GM21367 (cell line): Measurements from ENCODE around the gene IRF2.

Source experiments
- ATAC-seq: cut with Tn5 transposase; IDR thresholded peaks from one replicate; pipeline ENCODE4 v1.9.1; 2021; ENCODE audit not compliant: unreplicated experiment

The IRF2 gene

DNA sequence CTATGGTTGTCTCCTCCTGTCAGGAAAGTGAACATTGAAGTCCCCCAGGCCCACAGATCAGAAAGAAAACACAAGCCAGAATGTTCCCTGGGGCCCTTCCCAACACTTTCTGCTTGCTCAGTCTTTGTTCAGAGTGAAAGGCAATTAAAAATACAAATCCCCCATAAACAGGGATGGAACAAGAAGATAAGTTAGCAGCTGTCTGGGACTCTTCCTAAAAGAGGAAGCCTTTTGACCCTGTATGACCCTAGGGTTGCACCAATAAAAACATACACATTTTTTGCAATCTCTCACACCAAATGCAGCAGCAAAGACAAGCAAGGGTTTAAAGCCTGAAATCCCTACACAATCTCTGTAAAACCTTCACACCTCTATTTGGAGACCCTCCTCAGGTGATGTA, 22.6 kb downstream of the IRF2 start:
- ATAC-seq = no peak

DNA sequence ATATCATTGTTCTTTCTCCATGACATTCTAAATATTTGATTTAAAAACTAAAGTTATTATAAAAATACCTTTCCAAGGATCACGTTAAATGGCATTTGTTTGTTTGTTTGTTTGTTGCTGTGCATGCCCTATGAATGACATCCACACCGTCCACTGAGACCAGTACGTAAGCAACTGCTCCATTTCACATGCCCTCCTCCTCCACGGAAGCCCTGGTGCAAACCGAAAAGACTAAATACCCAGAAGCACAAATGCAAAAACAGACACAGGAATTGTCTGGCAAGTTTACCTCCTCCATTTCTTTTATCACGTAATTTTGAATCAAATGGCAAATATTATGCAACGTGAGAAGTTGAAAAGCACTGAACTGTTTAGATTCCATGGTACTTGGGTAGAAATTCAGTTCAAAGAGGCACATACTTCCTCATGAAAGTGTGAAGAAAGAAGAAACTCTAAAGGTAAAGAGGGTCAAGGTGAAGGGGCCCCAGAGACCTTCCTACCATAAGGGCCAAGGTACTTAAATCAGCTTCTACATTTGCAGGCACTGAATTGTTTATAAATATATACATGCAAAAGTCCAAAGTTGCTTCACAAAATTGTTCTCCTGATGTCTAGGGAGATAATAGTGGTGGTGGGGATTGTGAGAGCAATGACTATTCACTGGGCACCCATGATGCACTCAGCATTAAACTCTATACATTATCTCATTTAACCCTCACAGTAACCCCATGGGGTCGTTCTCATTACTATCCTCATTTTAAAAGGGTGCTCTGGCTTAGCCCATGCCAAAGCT, 23.4 kb downstream of the IRF2 start:
- no peak for ATAC-seq

DNA sequence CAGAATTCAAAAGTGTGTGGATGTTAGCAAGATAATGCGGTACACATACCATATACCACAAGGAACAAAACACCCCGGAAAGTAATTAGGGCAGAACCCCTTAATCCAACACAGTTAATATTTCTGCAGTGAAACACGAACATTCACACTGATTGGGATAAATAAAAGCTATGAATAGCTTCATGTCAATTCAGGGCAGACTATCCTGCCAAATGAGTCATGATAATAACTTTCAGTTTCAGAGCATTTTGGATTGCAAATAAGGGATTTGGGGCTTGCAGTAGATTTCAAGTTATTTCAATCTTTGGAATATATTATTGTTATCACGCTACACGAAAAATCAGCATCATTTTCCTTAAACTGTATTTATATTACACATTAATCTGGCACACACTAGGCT, 24.3 kb downstream of the IRF2 start:
- no peak for ATAC-seq

DNA sequence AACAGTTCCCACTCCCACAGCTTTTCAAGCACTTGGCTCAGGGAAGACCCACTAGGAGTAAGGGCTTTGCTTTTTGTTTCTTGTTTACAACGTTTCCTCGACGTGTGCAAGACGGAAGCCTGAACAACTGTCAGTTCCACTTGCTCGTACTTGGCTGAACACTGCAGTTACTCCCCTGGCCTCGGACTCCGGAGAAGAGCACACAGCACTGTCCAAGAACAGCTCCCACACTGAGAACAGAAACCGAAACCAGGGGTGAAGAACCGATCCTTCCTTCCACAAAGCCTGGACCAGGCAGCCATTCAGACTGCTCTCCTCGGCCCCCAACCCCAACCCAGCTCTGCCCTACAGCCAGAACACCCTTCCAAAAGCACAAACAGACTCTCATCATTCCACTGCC, 25.5 kb downstream of the IRF2 start:
- peak; percentile 41 for ATAC-seq

DNA sequence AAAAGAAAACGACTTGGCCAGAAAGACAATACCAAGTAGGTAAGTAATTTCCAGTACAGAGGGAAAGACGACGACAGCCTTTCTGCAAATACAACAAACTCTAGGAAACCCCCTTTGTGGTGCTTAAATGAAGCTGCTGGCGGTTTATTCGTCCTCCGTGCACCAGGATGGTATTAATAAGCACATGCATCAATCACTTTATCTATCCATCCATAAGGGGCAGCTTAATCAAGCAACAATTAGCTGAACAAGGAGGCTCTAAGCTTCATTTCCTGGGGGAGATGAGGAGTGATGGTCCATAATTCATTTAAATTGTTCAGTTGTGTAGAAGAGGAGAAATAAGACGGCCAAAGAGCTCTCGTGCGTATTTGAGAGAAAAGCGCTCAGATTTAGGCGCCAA, 26.2 kb downstream of the IRF2 start:
- ATAC-seq = no peak

DNA sequence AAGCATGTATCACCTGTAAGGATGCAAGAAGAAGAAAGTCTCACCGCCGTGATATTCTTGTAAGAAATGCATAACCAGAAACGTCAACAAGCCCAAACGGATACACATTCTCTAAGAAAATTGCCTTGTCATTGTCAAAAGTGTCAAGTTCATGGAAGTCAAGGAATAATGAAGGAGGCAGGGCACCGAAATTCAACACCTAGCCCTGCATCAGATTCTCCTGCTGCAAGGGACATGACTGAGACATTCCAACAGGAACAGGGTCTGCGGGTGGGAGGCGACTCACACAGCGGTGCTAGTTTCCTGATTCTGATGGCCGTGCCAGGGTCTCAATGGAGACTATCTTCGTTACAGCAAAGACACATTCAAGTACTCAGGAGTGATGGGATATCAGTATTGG, 26.7 kb downstream of the IRF2 start:
- no peak for ATAC-seq

DNA sequence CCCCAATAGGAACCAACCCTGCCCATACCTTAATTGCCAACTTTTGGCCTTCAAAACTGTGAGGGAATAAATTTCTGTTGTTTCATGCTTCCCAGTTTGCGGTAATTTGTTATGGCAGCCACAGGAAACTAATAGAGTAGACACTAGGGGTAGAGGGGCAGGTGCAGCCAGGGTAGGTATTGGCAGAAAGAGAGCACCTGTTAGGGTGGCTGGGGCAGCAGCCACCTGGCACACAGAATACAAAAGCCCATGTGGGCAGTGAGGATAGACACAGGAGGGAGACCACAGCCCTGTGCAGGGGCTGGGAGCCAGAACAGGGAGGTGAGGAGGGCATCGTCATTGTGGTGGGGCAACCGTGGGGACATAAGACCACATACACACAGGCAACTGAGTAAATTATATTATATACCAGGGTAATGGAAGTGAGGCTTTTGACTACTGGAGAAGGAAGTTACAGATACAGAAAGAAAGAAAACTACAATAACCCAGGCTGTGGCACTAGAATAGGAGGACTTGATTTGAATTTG, 28.2 kb downstream of the IRF2 start:
- no peak for ATAC-seq

DNA sequence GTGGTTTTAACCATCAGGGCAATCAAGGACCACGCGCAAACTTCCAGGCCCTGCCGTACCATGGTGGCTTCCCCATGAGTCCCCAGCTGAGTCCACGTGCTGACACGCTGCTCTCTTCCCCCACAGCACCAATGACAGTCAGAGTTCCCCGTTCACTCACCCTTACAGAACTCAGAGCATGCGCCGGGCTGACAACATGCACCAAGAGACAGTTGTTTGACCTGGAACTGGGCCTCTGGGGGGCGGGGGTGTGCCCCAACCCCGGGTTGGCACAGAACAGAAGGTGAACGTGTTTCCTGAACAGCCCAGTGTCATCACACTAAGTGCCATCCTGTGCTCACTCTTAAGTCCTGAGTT, 29.4 kb downstream of the IRF2 start:
- no peak for ATAC-seq

DNA sequence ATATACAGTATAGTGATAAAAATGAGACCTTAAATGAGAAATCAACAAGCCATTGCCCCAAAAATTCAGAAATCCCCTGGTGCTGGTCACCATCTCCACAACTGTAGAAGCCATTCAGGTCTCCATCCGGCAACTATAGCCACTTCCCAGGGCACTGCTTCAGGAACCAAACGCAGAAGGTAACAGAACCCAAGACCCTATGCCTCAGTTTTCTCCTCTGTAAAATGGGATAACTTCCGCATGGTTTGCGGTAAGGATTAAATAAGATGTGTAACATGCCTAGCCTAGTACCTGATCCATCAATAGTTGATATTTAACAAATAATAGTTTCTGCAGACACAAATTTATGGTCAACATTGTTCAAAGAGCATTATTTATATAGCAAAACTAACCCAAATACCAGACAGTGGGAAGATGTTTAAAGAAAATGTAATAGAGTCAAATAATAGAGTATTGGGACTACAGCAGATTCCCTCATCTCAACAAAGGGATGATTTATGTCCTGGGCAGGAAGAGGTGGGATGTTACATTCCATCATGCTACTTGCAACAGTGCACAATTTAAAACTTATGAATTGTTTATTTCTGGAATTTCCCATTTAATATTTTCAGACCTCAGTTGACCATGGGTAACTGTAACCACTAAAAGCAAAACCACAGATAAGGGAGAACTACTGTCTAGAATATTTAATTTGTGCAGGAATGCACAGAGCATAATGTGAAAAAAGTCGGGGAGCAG, 30.0 kb downstream of the IRF2 start:
- no peak for ATAC-seq

DNA sequence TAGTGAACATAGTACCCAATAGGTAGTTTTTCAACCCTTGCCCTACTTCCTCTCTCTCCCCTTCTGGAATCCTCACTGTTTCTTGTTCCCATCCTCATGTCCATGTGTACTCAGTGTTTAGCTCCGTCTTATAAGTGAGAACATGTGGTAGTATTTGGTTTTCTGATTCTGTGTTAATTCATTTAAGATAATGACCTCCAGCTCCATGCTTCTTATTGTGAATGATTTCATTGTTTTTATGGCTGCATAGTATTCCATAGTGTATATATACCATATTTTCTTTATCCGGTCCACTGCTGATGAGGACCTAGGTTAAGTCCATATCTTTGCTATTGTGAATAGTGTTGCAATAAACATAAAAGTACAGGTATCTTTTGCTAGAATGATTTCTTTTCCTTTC, 31.0 kb downstream of the IRF2 start:
- ATAC-seq = no peak

DNA sequence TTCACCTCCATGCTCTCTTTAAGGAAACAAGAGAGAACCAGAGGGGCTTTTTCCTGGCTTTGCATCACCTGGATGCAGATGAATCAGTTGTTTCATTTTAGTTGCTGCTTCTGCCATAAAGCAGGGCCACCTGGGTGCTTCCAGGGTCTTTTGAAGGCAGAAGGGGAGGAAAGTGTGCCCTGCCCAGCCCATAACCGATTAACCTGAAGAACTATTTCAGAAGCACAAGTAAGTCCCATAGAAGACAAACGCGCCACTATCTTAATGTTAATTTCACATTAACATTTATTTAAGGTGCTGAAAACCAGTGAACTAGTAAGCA, 32.1 kb downstream of the IRF2 start:
- no peak for ATAC-seq

DNA sequence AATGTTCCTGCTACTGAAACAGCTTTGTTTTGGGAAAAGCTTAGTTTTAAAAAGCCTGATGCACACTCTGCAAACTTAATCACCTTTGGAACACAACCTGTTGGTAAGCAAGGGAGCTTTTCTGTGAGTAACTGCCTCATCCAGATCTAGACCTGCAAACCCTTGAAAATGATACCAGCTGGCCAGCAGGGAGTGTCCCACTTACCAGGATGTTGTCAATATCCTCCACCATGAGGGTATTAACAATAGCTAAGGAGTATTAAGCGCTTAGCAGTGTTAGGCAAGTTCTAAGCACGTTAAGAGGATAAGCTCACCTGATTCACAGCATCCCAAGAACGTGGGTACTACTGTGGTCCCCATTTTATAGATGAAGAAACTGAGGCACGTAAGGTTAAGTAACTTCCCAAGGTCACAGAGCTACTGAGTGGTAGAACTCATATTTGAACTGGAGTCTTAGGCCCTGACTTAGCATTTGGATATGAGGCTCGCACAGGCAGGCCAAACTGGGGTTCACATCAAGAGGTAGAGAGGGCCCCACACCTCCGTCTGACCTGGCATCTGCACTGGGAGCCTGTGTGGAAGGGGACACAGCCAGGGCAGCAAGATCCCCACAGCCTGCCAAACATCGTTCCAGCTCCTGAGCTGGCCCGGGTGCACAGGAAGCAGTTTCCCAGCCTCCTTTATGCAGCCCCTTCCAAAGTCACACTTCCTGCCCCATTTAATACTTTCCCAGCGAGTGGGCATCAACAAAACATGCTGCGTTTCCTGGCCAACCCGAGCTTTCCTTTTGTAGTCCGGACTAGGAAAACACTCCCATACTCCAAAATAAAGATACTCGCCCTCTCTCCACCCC, 32.7 kb downstream of the IRF2 start:
- no peak for ATAC-seq

DNA sequence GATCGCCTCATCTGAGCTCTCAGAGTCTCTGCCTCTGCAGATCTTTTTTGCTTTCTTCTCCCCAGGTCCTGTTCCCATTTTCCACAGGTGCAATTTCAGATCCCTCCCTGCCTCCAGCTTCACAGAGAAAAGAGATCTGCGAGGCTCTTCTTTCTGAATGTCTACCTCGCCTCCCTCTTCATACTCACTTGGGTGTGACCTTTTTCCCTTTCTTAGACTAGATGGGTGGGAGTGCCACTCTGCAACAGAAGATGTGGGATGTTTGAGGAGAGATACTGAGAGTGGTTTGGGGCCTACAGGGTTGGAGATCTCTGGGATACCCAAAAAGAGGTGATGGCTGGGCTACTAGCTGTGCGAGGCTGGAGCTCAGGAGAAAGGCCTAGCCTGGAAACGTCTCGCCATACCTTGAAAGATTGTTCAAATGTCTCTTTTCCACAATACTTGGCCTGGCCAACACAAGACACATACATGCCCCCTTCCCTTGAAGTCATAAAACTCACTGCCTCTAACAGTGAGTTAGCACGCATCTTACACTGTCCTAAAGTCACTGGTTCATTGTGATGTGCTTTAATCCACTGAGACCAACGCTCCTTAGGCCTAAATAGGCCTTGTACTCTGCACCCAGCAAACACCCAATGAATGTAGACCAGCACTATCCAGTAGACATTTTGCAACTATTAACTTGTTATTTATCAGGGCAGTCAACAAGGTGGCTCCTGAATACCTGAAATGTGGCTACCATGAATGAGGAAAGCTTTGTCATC, 33.6 kb downstream of the IRF2 start:
- ATAC-seq = no peak

DNA sequence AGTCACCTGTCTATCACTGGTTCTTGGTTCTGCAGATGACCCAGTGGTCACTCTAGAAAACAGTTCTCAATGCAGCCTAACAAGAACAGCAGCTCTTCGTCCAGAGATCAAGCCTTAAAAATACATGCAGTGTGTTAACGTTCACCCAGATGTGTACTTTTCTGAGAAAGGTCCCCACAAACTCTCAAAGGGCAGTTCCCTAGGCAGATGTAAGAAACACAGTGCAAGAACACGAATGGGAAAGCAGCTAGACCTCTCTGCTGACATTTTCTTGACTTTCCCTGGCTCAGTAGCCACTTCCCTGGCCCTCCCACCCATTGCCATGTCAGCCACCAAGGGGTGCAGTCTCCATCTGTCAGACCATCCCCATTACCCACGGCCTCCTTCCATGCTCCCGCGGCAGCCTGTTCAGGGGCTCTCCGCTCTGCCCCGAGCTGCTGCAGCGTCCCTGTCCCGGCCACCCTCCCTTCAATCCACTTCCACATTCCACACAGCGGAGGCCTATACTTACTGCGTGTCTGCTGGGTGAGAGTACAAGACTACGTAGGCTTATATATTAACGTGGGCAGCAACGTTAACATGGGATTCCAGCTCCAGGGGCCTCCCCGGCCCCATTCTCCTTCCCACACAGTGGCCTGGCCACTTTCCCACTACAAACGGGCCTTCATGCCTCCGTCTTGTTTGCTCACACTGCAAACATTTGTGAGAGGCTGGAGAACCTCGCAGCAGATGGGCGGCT, 34.3 kb downstream of the IRF2 start:
- ATAC-seq = no peak

DNA sequence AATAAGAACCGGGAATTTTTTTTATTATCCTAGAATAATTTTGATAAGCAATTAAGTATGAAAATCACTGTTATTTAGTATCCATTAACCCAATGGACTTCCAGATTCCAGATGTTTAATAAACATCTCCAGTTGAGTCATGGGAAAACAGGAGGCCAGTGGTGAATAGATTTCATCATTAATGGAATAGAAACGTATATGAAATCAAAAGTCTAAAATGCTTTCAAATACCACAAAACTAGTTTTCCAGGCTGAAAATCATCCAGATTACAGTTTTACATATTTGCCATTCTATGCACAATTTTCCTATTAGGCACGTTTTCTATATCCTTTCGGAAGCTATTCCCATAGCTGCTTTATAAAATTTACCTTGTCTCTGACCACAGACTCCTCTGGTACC, 35.0 kb downstream of the IRF2 start:
- ATAC-seq = no peak

DNA sequence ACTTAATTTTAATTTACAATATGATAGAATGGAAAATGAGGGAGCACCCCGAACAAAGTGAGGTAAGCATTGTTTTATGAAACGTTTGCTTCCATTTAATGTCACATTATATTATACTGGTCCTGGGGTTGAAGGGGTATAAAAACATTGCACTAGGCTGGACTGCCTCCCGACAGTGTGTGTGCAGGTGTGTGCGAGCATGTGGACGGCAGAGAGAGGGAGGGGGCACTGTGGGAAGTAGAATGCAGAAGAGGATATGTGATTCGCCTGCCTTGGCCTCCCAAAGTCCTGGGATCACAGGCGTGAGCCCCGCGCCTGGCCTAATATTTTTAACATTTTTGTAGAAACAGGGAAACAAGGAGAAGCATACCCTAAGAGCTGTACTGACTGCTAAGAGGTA, 36.0 kb downstream of the IRF2 start:
- no peak for ATAC-seq

DNA sequence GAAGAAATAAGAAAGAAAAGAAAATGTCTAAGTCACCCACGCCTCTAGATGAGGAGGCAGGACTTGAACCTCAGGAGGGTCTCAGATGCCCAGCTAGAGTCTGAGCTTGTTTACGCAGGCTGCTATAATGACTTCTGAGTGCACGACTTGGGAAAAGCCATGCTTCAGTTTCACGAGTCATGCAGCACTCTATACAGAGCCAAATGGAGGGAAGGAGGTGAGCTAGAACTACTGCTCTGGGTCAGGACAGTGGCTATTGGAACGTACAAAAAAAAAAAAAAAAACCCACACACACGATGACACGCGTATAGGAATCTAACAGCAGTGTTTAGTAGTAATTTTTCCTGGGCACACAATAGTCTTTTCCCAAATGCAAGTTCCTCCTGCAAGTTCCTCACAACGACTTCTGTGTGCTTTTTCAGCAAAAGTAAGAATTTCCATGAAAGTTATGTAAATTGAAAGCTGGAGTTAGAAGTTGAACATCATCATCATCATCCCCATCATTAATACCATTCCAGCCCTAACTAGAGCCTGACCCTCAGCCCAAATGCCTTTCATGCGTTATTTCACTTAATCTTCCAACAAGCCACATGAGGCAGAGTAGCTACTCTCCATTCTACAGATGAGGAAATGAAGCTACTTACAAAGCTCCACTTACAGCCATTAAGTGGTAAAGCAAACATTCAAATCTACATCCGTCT, 36.6 kb downstream of the IRF2 start:
- no peak for ATAC-seq

DNA sequence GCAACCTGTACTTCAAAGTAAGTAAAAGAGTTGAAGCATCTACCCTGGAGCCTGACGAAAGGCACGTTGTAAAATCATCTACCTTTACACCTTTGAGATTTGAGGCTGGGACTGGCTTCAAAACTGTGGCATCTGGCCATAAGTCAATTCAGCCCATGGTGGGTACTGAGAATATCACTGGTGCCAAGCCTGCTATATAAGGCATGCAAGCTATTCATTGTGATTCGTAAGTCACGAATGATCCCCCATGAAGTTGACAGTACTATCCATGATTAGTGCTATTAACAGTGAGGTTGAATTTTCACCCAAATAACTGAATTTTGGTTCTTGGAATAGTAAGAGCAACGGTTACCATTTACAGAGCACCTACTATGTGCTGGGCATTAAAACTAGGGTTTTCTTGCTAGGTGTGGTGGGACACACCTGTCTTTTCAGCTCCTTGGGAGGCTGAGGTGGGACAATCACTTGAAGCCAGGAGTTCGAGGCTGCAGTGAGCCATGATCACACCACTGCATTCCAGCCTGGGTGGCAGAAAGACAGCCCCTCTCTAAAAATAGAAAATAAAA, 39.8 kb downstream of the IRF2 start:
- no peak for ATAC-seq

DNA sequence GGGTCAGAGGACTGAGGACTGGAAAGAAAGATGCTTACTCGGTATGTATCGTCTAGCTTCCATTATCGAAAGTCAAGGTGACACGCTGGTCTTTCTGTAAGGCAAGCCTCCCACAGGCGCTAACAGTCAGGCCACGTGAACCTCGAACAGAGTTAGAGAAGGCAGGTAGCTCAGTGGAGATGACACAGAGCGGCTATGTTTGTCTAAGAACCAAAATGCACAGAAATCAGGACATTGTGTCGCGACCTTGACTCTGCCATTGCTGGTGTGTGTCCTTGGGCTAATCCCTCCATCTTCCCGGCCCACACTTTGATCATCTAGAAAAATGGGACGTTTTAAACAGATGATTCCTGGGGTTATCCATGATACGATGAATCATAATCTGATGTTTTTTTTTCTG, 40.3 kb downstream of the IRF2 start:
- ATAC-seq = no peak
